GM12878 (cell line): ENCODE measurements around the gene MBD2. TPM values are rescaled to one million over a fixed set of nuclear protein-coding genes. Genes with fewer than 3 reads are reported as not detected.

Experiments used
- ATAC-seq: fragments of 200-7000 bp; cut with Tn5 transposase; 3 replicates; pipeline ENCODE4 v1.9.1; 2020; ENCODE audit warnings: mild to moderate bottlenecking, moderate library complexity
- BruUV-seq: library from RNA; stranded (reverse); fragments of 400-500 nt; replicated peaks from 2 replicates; lab custom pipeline; 2021; lab: Mats Ljungman, UMichigan
- CTCF ChIA-PET: fragments of 300-600 bp; sonication (Branson Sonifier 250); formaldehyde crosslinking; extraction: SDS; loops from one replicate; lab custom pipeline; 2021; ENCODE audit warnings: inconsistent platforms; lab: Yijun Ruan, JAX
- POLR2A ChIA-PET: fragments of 350-600 bp; formaldehyde crosslinking; extraction: SDS; loops from one replicate; lab custom pipeline; 2021; ENCODE audit warnings: inconsistent platforms; lab: Charles Lee
- RAD21 ChIA-PET: fragments of 300-600 bp; sonication (Branson Sonifier 250); formaldehyde crosslinking; loops from one replicate; lab custom pipeline; 2023; ENCODE audit warnings: antibody characterized with exemption; ENCODE audit not compliant: unreplicated experiment; lab: Charles Lee
- SMC1A ChIA-PET: fragments of 300-600 bp; sonication (Branson Sonifier 250); formaldehyde crosslinking; loops from one replicate; lab custom pipeline; 2023; ENCODE audit not compliant: unreplicated experiment, uncharacterized antibody; lab: Charles Lee
- DNase-seq: peaks from one replicate; pipeline ENCODE4 v3.0.0-alpha.2; 2011; ENCODE audit warnings: low read depth, low spot score
- FAIRE-seq: peaks from 3 replicates; lab custom pipeline; 2011; peaks lifted over from hg19 to GRCh38; lab: Jason Lieb, UNC
- H2AFZ ChIP-seq: 2 replicates; pipeline ENCODE4 v1.6.0; 2011; ENCODE audit warnings: low read depth, low read length, control low read depth; ENCODE audit not compliant: control insufficient read depth
- H3K27ac ChIP-seq: 2 replicates; pipeline ENCODE4 v1.5.1; 2011; ENCODE audit warnings: control low read depth; ENCODE audit not compliant: control insufficient read depth, insufficient read depth
- H3K27me3 ChIP-seq, 2 experiments: replicated peaks in 1 of 2; 2 replicates each; pipeline versions ENCODE4 v1.6.0 to v1.6.1; 2011; ENCODE audit warnings: low read length in 1 of 2; ENCODE audit not compliant: control insufficient read depth in 2 of 2, insufficient read depth in 2 of 2
- H3K36me3 ChIP-seq, 2 experiments: 2 replicates each; pipeline ENCODE4 v1.5.1; 2011; ENCODE audit warnings: low read length in 1 of 2; ENCODE audit not compliant: control insufficient read depth in 2 of 2, insufficient read depth in 2 of 2
- H3K4me1 ChIP-seq: 2 replicates; pipeline ENCODE4 v1.6.1; 2011; ENCODE audit warnings: mild to moderate bottlenecking, low read length, moderate library complexity, mixed read lengths; ENCODE audit not compliant: control insufficient read depth, insufficient read depth
- H3K4me2 ChIP-seq: 2 replicates; pipeline ENCODE4 v1.6.0; 2011; ENCODE audit warnings: control low read depth; ENCODE audit not compliant: control insufficient read depth, insufficient read depth
- H3K4me3 ChIP-seq: fragments of 200-600 bp; sonication (generic); 2 replicates; pipeline ENCODE4 v1.5.1; 2016
- H3K79me2 ChIP-seq: 2 replicates; pipeline ENCODE4 v1.6.0; 2011; ENCODE audit warnings: low read length; ENCODE audit not compliant: control insufficient read depth, insufficient read depth
- H3K9ac ChIP-seq: 2 replicates; pipeline ENCODE4 v1.8.0; 2011; ENCODE audit warnings: low read length, control low read depth, mixed read lengths; ENCODE audit not compliant: control insufficient read depth, insufficient read depth
- H3K9me3 ChIP-seq: replicated peaks from 3 replicates; pipeline ENCODE4 v1.5.1; 2011; ENCODE audit warnings: mild to moderate bottlenecking, low read length; ENCODE audit not compliant: control insufficient read depth, insufficient read depth
- H4K20me1 ChIP-seq: 2 replicates; pipeline ENCODE4 v1.6.0; 2011; ENCODE audit not compliant: control insufficient read depth, insufficient read depth
- BHLHE40 ChIP-seq, 2 experiments: fragments of 450-650 bp in 1 of 2; IDR thresholded peaks; 2 replicates each; pipeline ENCODE4 v1.6.1; 2011 to 2017; ENCODE audit warnings: low read depth in 2 of 2, borderline replicate concordance in 1 of 2, improper control_type of control experiment in 1 of 2, low read length in 1 of 2, mild to moderate bottlenecking in 1 of 2
- CTCF ChIP-seq, 3 experiments: IDR thresholded peaks in 2 of 3; conservative IDR thresholded peaks in 1 of 3; 2 replicates each; pipeline ENCODE4 v1.5.1; 2011; ENCODE audit warnings: low read depth in 3 of 3, low read length in 3 of 3, mild to moderate bottlenecking in 3 of 3, control low read depth in 2 of 3, moderate library complexity in 2 of 3, inconsistent platforms in 1 of 3, mixed read lengths in 1 of 3; ENCODE audit not compliant: control insufficient read depth in 2 of 3, insufficient read depth in 1 of 3; ENCODE audit errors: extremely low read depth in 1 of 3
- FOXM1 ChIP-seq: IDR thresholded peaks from 2 replicates; pipeline ENCODE4 v1.6.1; 2012; ENCODE audit warnings: low read depth, mild to moderate bottlenecking, inconsistent platforms, low read length, moderate library complexity
- GABPA ChIP-seq: IDR thresholded peaks from 2 replicates; pipeline ENCODE4 v1.6.1; 2014; ENCODE audit warnings: antibody characterized with exemption, low read depth, mild to moderate bottlenecking, inconsistent platforms
- HDAC2 ChIP-seq: fragments of 200-600 bp; sonication (generic); IDR thresholded peaks from 2 replicates; pipeline ENCODE4 v1.6.1; 2017
- HDAC6 ChIP-seq: fragments of 200-600 bp; sonication (generic); IDR thresholded peaks from one replicate; pipeline ENCODE4 v1.8.0; 2017; ENCODE audit warnings: antibody characterized with exemption; ENCODE audit not compliant: unreplicated experiment
- JUNB ChIP-seq: IDR thresholded peaks from 2 replicates; pipeline ENCODE4 v1.6.1; 2016; ENCODE audit warnings: antibody characterized with exemption, mild to moderate bottlenecking
- MTA3 ChIP-seq: IDR thresholded peaks from 2 replicates; pipeline ENCODE4 v1.6.1; 2012; ENCODE audit warnings: low read length, inconsistent platforms, borderline replicate concordance
- MXI1 ChIP-seq: fragments of 150-350 bp; IDR thresholded peaks from 2 replicates; pipeline ENCODE4 v1.6.1; 2011; ENCODE audit warnings: low read depth, mild to moderate bottlenecking, inconsistent platforms, low read length, improper control_type of control experiment
- PAX5 ChIP-seq: IDR thresholded peaks from 2 replicates; pipeline ENCODE4 v1.6.1; 2011; ENCODE audit warnings: low read depth, low read length, borderline replicate concordance
- REST ChIP-seq: IDR thresholded peaks from 2 replicates; pipeline ENCODE4 v1.6.1; 2012; ENCODE audit warnings: mild to moderate bottlenecking, low read depth, low read length
- SMAD1 ChIP-seq: fragments of 450-650 bp; IDR thresholded peaks from 2 replicates; pipeline ENCODE4 v1.6.1; 2018; ENCODE audit warnings: mild to moderate bottlenecking, low read depth; ENCODE audit not compliant: partially characterized antibody
- SMARCA5 ChIP-seq: fragments of 450-650 bp; IDR thresholded peaks from 2 replicates; pipeline ENCODE4 v1.6.1; 2017; ENCODE audit warnings: mild to moderate bottlenecking
- WGBS: methylation state at CpG from one replicate; pipeline ENCODE4 v1.1.6; 2016; ENCODE audit warnings: low lambda C conversion rate; ENCODE audit not compliant: insufficient replicate concordance, insufficient coverage; ENCODE audit errors: missing lambda C conversion rate; 5-methylcytosine and 5-hydroxymethylcytosine counted together
- in situ Hi-C: fragments of 300-500 bp; cut with MboI; formaldehyde crosslinking; loops from 9 replicates; pipeline ENCODE4 v1.14.3; 2018; ENCODE audit warnings: mixed read lengths
- intact Hi-C: fragments of 100-400 bp; cut with micrococcal nuclease; formaldehyde crosslinking; loops from one replicate; pipeline ENCODE4 v1.14.2; 2022; ENCODE audit not compliant: unreplicated experiment
- polyA plus RNA-seq, 11 experiments: library from polyadenylated mRNA; depleted of rRNA in 4 of 11; unstranded in 6 of 11; stranded (reverse) in 5 of 11; fragments of >200 nt; fragmentation: Nextera tagmentation in 4 of 11; fragmentation: Illumina TruSeq in 1 of 11; extraction: Ambion mirVana in 4 of 11; extraction: Trizol in 1 of 11; gene quantifications; 1 replicate in 1 of 11; 2 replicates in 10 of 11; pipeline versions ENCODE4 v1.2.1 to v1.2.3, GENCODE V29; 2011 to 2016; ENCODE audit warnings: inconsistent platforms in 2 of 11, missing spikeins in 2 of 11, low read depth in 1 of 11
- total RNA-seq, 4 experiments: library from RNA; depleted of rRNA in 3 of 4; stranded (reverse); fragments of >200 nt in 3 of 4; fragmentation: Illumina TruSeq in 1 of 4; extraction: Trizol in 1 of 4; gene quantifications; 2 replicates each; pipeline versions ENCODE4 v1.2.1 to v1.2.3, GENCODE V29; 2013 to 2021
- TF ChIP-seq, protein P1 (sequence below): IDR thresholded peaks from 2 replicates; pipeline ENCODE4 v1.6.1; 2012; ENCODE audit warnings: low read depth, low read length, improper control_type of control experiment

The MBD2 gene
- total and polyA plus RNA-seq, 10 of the 15 experiments (the other 5 are each of a cell fraction or from before 2014, with no cell fraction given), result 24.1 to 276 (median 57.9) TPM

GRCh38 chr18:54269893-54270844, 45.7 kb upstream of the MBD2 start:
- POLR2A ChIA-PET, result interaction anchor here (0.7 to 3.4 kb wide), 9 partner anchors 8 to 68 kb away, joined by 3 to 16 read pairs (median 4); partner anchors contain the start of gene MBD2
- SMC1A ChIA-PET, result interaction anchor here (0.7 to 10.1 kb wide), 39 partner anchors 8 to 1057 kb away, joined by 3 to 219 read pairs (median 6); partner anchors contain the start of genes C18orf54, MBD2 and STARD6
- CTCF ChIA-PET, result interaction anchor here (0.7 to 4.9 kb wide), 39 partner anchors 9 to 151 kb away, joined by 3 to 97 read pairs (median 5); partner anchors contain the start of genes C18orf54, MBD2 and STARD6
- H3K79me2 ChIP-seq, result peaks cover 13% of the 10 kb centered on the region
- intact Hi-C loops (loop anchor here (1.0 to 10.0 kb wide), 4 partner anchors 8 to 1045 kb away; no protein-coding TSS in a partner anchor), in situ Hi-C loops (loop anchor here (25.0 kb wide), 1 partner anchor 1042 kb away; no protein-coding TSS in a partner anchor)
- FAIRE-seq (no peak), ATAC-seq (peak; percentile 67), DNase-seq (no peak)
- H3K27me3 ChIP-seq, result no peaks in the 10 kb centered on the region
- peaks cover 18% of the 10 kb centered on the region for H3K4me1 ChIP-seq
- peak overlapping the region; percentile 97 for H3K4me2 ChIP-seq
- peak overlapping the region; percentile 87 for H3K9ac ChIP-seq
- H3K4me3 ChIP-seq, result peak overlapping the region; percentile 78
- peak overlapping the region; percentile 57 for H2AFZ ChIP-seq
- H4K20me1 ChIP-seq, result no peaks in the 10 kb centered on the region
- WGBS, result 7% methylated on average over 27 of the region's 27 CpGs
- RAD21 ChIA-PET, result interaction anchor here (0.7 to 4.0 kb wide), 22 partner anchors 8 to 150 kb away, joined by 3 to 82 read pairs (median 6); partner anchors contain the start of gene MBD2
- no peaks in the 10 kb centered on the region for H3K9me3 ChIP-seq
- no peaks in the 10 kb centered on the region for H3K36me3 ChIP-seq
- peak overlapping the region; percentile 87 for H3K27ac ChIP-seq
- TSS peak; percentile 61 for BruUV-seq
- TF ChIP-seq, protein P1, sequence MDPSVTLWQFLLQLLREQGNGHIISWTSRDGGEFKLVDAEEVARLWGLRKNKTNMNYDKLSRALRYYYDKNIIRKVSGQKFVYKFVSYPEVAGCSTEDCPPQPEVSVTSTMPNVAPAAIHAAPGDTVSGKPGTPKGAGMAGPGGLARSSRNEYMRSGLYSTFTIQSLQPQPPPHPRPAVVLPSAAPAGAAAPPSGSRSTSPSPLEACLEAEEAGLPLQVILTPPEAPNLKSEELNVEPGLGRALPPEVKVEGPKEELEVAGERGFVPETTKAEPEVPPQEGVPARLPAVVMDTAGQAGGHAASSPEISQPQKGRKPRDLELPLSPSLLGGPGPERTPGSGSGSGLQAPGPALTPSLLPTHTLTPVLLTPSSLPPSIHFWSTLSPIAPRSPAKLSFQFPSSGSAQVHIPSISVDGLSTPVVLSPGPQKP, result no peak
- TF ChIP-seq JUNB, result no peak
- TF ChIP-seq HDAC6, result no peak
- peak; percentile 40; the same call in 1 of the 2 replicates for TF ChIP-seq MXI1
- TF ChIP-seq CTCF (IDR thresholded peaks at IDR 0.05 in 2 of 3, conservative IDR thresholded peaks at IDR 0.05 in 1 of 3; ENCODE audit: control insufficient read depth in 2 of 3, extremely low read depth in 1 of 3, insufficient read depth in 1 of 3, low read depth in 3 of 3, low read length in 3 of 3), result peak; percentile 44 to 59 (median 54); a peak in 5 of 6 replicates
- no peak; the same call in 1 of the 2 replicates for TF ChIP-seq HDAC2
- TF ChIP-seq PAX5, result peak; percentile 73
- TF ChIP-seq FOXM1, result peak; percentile 39; the same call in 1 of the 2 replicates
- TF ChIP-seq BHLHE40 (IDR thresholded peaks at IDR 0.05; ENCODE audit: borderline replicate concordance in 1 of 2, low read depth in 2 of 2, low read length in 1 of 2), result peak; percentile 94 to 97
- TF ChIP-seq GABPA, result peak; percentile 41; the same call in 1 of the 2 replicates
- peak; percentile 17 for TF ChIP-seq SMAD1
- peak; percentile 73; the same call in 1 of the 2 replicates for TF ChIP-seq MTA3
- 0 out of 2 replicates have a peak, but pooled peaks have one; percentile 27 for TF ChIP-seq SMARCA5
- no peak for TF ChIP-seq REST
